Duodenal mucosa (tissue), 2 donors: Measurements from ENCODE around the gene PARP8.
"Not testable (repeated sequence)": the region's sequence is repeated elsewhere in the genome, so short reads cannot be mapped to it uniquely, and the experiment has no call there.

Source experiments
- H3K27ac ChIP-seq: one replicate; pipeline ENCODE4 v1.7.0; 2013; ENCODE audit warnings: low read depth, low read length
- H3K27me3 ChIP-seq, 2 donors: one replicate each; pipeline ENCODE4 v1.7.0; 2013; ENCODE audit warnings: low read length in 2 of 2, control low read depth in 1 of 2; ENCODE audit not compliant: insufficient read depth in 2 of 2, control insufficient read depth in 1 of 2
- H3K36me3 ChIP-seq, 2 donors: one replicate each; pipeline ENCODE4 v1.7.0; 2013; ENCODE audit warnings: low read length in 2 of 2, control low read depth in 1 of 2; ENCODE audit not compliant: insufficient read depth in 2 of 2, control insufficient read depth in 1 of 2
- H3K4me1 ChIP-seq, 2 donors: one replicate each; pipeline ENCODE4 v1.7.0; 2013; ENCODE audit warnings: low read length in 2 of 2, control low read depth in 1 of 2; ENCODE audit not compliant: insufficient read depth in 2 of 2, control insufficient read depth in 1 of 2
- H3K4me3 ChIP-seq, 2 donors: one replicate each; pipeline ENCODE4 v1.7.0; 2013; ENCODE audit warnings: low read length in 2 of 2, low read depth in 1 of 2
- H3K9ac ChIP-seq, 2 donors: one replicate each; pipeline ENCODE4 v1.7.0; 2013; ENCODE audit warnings: low read length in 2 of 2, low read depth in 1 of 2
- H3K9me3 ChIP-seq, 2 donors: one replicate each; pipeline ENCODE4 v1.7.0; 2013; ENCODE audit warnings: low read length in 2 of 2, control low read depth in 1 of 2; ENCODE audit not compliant: control insufficient read depth in 1 of 2

The PARP8 gene

DNA sequence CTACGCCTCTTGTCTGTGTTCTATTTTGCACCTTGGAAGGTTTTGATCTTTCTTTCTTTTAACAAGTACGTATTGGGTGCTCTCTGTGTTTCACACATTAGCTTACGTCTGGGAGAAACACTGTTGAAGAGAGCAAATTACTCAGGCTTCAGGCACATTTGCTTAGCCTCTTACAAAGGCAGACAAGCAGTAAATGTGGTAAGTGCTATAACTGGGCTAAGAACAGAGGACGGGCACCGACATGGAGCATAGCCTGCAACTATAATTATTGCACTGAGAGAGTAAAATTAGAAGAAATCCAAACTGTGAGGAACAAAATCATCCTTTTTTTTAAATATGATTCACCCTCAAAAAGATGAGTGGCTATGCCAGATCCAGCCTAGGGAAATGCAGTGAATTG, 9.4 kb upstream of the PARP8 start:
- Histone ChIP-seq H3K9ac (no peak overlapping the region), H3K27me3 (no peaks in the 10 kb centered on the region), H3K27ac (no peak overlapping the region), H3K4me1 (peaks cover 0 to 4% of the 10 kb centered on the region in 2 donors), H3K36me3 (no peaks in the 10 kb centered on the region), H3K9me3 (no peaks in the 10 kb centered on the region), H3K4me3 (no peak overlapping the region)

DNA sequence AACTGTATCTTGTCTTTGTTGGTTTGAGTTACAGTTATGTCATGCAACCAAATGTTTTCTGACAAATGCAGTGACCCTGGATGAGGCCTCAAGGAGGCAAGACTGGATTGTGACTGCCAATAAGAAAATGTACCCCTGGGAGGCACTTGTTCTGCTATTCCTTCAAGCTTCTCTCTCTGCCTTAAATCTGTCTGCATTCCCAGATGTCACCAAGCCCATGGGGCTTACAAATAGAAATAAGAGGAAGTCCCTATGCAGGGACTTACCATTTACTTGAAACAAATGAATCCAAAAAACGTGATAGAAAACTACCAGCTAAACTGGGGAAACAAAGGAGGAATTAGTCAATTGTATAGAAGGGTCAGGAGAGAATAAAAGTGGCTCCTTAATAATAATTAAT, 8.2 kb upstream of the PARP8 start:
- H3K27ac ChIP-seq = no peak overlapping the region
- H3K9me3 ChIP-seq = no peaks in the 10 kb centered on the region
- H3K27me3 ChIP-seq = no peaks in the 10 kb centered on the region
- H3K36me3 ChIP-seq = no peaks in the 10 kb centered on the region
- H3K4me1 ChIP-seq = peaks cover 0 to 4% of the 10 kb centered on the region in 2 donors
- H3K4me3 ChIP-seq = no peak overlapping the region
- H3K9ac ChIP-seq = no peak overlapping the region

DNA sequence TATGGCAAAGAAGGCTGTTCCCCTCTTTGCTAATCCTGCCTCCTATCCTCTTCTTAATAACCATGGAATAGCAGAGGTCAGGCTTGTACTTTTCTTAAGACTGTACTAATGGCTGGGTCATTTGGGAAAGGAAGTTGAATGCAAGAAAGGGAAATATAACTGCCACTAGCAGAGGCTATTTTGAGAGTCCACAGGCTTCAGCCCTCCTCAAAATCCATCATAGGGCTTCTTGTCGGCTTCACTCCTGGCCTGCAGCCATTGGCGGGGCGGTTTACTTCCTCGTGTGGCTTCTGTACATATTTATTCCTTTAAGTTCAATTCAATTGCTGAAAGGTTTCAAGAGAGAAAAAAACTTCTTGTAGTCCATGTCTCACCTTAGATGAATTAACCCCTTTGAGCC, 2.8 kb upstream of the PARP8 start:
- Histone ChIP-seq H3K36me3 (no peaks in the 10 kb centered on the region), H3K4me1 (peaks cover 8 to 9% of the 10 kb centered on the region in 2 donors), H3K27ac (no peak overlapping the region), H3K4me3 (no peak overlapping the region), H3K27me3 (no peaks in the 10 kb centered on the region), H3K9me3 (no peaks in the 10 kb centered on the region), H3K9ac (no peak overlapping the region)

DNA sequence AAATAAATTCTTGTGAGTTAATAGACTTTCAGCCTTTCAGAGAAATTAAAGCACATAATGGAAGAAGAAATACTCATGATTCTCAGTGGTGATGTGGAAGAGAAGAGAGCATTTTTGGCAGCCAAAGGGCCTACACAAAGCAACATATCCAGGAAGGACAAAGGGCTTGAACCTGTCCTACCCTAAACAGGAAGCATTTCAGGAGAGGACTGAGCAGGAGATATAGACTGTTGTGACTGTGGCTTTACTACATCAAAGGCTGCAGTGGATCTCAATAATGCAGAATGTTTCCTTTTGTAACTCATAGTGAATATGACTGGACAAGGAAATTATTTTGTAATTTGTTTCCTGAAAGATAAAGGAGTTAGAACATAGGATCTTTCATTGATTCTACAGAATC, 1.3 kb upstream of the PARP8 start:
- no peaks in the 10 kb centered on the region for H3K9me3 ChIP-seq
- peaks cover 8 to 14% of the 10 kb centered on the region in 2 donors for H3K4me1 ChIP-seq
- H3K27ac ChIP-seq = no peak overlapping the region
- no peaks in the 10 kb centered on the region for H3K27me3 ChIP-seq
- no peak overlapping the region for H3K4me3 ChIP-seq
- H3K9ac ChIP-seq = peak overlapping the region in 1 of 2 donors; percentile 32
- no peaks in the 10 kb centered on the region for H3K36me3 ChIP-seq

DNA sequence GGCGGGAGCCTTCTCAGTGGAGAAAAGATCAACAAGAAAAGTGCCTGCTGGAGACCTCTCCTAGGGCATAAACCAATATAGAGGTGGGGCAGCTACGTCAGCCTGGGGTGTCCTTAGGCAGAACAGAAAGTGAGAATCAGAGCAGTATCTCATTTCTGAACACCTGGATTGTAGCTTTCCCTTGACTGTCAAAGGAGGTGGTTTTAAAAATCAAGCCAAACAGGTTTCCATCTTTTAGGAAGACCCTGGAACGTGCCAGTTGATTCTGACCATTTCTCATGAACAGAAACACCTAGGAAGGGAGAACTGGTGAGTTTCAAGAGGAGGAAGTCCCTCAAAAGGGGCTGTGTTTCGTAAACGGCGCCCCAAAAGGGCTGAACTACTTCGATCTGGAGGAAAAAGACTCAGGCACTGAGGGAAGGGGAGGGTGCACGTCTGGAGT, 655 bp upstream of the PARP8 start:
- not testable (repeated sequence) for H3K36me3 ChIP-seq, H3K27me3 ChIP-seq, H3K9me3 ChIP-seq
- Histone ChIP-seq H3K4me3 (peak overlapping the region; percentile 45 to 95), H3K9ac (peak overlapping the region; percentile 57 to 67), H3K4me1 (peaks cover 8 to 14% of the 10 kb centered on the region in 2 donors), H3K27ac (peak overlapping the region; percentile 68)

DNA sequence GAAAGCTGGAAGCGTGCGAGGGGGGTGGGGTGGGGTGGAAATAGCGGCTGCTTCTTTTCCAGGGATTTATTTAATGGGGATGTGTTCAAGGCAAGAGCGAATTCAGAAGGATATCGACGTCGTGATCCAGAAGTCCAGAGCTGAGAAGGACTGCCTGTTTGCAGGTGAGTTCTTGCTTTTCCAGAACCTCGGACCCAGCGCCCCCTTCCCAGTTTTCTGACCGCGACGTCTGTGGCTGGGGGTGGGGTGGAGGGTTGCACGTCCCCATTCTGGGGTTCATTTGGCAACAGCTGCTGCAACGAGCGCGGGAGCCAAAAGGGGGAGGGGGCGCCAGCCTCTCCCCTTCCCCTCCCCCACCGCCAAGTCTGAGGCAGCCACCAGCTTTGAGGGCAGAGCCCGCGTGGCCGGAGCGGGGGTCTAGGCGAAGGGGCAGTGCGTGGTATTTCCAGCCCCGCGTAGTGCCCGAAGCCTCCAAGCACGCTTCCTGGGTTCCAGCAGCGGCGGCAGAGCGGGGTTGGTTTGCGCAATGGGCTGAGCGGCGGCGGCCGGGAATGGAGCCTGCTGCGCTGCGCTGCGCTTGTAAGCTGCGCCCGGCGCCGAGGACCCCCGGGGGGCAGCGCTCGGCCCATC, 701 bp downstream of the PARP8 start:
- H3K4me1 ChIP-seq = peaks cover 8 to 14% of the 10 kb centered on the region in 2 donors

DNA sequence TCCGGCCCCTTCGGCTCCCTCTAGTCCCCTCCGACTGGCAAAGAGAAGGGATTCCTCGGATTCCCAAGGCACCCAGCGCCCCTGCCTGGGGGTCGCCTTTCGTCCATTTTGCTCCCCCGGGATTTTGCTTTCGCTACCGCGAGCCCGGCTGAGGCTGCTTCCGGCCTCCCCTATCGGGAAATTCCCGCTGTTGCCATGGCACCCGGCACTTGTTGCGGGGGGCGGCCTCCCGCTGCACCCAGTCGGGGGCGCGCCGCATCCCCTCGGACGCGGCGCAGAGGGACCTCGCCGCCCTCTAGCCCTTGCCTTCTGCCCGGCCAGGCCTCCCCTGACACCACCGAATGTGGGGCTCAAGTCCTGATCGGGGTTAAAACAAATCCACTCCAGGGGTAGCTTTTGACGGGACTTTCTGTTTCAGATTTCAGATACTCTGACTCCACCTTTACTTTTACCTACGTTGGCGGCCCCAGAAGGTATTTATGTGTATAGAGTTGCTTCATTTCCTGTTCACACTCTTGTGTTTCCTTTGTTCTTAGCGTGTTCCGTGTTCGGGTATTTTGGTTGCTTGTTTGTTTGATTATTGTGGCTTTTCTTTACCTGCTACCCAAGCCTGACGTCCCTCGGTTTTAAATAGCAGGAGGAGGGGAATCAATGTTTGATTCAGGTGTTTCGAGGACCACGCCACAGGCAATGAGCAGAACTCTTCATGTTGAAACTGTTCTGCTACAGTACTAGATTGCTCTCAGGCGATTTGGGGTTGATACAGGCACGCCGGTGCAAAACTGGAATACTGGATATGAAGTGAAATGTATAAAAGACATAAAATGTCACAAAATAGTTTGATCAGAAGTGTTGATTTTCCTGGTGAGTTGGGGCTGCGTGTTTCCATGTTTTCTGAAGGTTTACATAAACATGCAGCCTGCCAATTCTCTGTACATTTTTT, 1.5 kb downstream of the PARP8 start:
- H3K4me3 ChIP-seq = peak overlapping the region; percentile 73 to 95
- H3K9me3 ChIP-seq = no peaks in the 10 kb centered on the region
- peak overlapping the region; percentile 93 for H3K27ac ChIP-seq
- no peaks in the 10 kb centered on the region for H3K36me3 ChIP-seq
- H3K4me1 ChIP-seq = peaks cover 8 to 14% of the 10 kb centered on the region in 2 donors
- no peaks in the 10 kb centered on the region for H3K27me3 ChIP-seq
- H3K9ac ChIP-seq = peak overlapping the region; percentile 79 to 94

More for the DNA sequence above, 701 bp downstream of the PARP8 start:
- Histone ChIP-seq H3K9ac (peak overlapping the region; percentile 79 to 94), H3K36me3 (no peaks in the 10 kb centered on the region), H3K4me3 (peak overlapping the region; percentile 73 to 95), H3K27me3 (no peaks in the 10 kb centered on the region), H3K9me3 (no peaks in the 10 kb centered on the region), H3K27ac (peak overlapping the region; percentile 93)

DNA sequence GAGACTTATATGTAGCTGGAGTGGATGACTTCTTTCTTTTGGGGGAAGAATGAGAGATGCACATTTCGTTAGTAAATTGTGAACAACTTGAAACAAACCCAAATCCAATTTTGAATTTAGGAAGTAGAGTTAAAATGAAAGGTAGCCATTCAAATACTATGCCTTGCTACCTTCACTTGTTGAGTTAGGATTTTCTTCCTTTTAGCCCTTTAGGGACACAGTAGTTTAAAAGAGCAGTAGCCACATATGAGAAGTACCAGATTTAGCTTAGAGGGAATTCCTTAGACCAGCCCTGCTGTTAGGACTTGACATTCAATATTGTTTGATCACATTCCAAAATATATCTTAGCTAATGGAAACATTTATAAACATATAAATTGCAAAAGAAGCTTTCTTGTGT, 2.2 kb downstream of the PARP8 start:
- not testable (repeated sequence) for H3K27ac ChIP-seq
- Histone ChIP-seq H3K4me1 (peaks cover 8 to 14% of the 10 kb centered on the region in 2 donors), H3K4me3 (peak overlapping the region; percentile 73 to 95)

DNA sequence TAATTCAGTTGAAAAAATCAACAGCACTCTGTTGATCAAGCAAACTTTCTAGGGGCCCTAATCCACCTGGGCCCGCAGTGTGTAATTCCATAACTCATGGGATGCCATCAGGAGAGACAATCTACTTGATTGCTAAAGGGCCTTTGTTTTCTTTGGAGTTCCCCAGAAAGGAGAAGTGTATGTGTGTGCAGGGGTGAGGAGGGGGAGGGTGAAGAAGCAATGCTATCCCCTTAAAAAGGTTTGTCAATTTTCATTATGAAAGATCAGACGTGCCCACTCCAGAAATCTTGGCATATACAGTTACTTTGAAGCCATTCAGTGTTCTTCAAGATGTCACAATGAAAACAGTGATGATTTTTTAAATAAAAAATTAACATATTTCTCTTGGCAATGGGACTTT, 6.2 kb downstream of the PARP8 start:
- Histone ChIP-seq H3K27me3 (no peaks in the 10 kb centered on the region), H3K9me3 (no peaks in the 10 kb centered on the region), H3K4me1 (peaks cover 0 to 5% of the 10 kb centered on the region in 2 donors), H3K4me3 (no peak overlapping the region), H3K27ac (no peak overlapping the region), H3K36me3 (no peaks in the 10 kb centered on the region), H3K9ac (no peak overlapping the region)

More for the DNA sequence above, 2.2 kb downstream of the PARP8 start:
- not testable (repeated sequence) for H3K36me3 ChIP-seq, H3K27me3 ChIP-seq, H3K9me3 ChIP-seq
- H3K9ac ChIP-seq = peak overlapping the region; percentile 79 to 94

DNA sequence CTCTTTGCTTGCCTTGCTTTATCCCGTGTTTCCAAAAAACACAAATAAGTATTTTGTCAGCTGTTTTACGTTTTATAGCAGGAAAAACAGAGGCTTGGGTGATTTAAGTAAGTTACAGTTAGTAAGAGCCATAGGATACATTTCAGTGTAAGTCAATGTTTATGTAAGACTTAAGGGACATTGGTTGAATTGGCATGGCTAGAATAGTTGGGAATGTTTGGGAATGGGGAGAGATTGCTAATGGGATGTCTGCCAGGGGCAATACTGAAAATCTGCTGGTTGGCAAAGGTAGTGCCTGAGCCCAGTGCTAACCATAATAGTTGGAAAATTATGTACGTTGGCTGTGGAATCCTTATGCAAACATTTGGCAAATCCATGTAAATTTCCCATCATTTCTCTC, 7.0 kb downstream of the PARP8 start:
- H3K36me3 ChIP-seq, H3K4me3 ChIP-seq, H3K27ac ChIP-seq: not testable (repeated sequence)

More for the DNA sequence above, 7.0 kb downstream of the PARP8 start:
- not testable (repeated sequence) for H3K9me3 ChIP-seq, H3K27me3 ChIP-seq, H3K9ac ChIP-seq, H3K4me1 ChIP-seq
